ENCODE data around the gene CRYBB3. TPM values are rescaled to one million over a fixed set of nuclear protein-coding genes. Genes with fewer than 3 reads are reported as not detected.

CRYBB3 gene
- total RNA-seq, 1 donor from 2014 or later, result 0.43 TPM

DNA sequence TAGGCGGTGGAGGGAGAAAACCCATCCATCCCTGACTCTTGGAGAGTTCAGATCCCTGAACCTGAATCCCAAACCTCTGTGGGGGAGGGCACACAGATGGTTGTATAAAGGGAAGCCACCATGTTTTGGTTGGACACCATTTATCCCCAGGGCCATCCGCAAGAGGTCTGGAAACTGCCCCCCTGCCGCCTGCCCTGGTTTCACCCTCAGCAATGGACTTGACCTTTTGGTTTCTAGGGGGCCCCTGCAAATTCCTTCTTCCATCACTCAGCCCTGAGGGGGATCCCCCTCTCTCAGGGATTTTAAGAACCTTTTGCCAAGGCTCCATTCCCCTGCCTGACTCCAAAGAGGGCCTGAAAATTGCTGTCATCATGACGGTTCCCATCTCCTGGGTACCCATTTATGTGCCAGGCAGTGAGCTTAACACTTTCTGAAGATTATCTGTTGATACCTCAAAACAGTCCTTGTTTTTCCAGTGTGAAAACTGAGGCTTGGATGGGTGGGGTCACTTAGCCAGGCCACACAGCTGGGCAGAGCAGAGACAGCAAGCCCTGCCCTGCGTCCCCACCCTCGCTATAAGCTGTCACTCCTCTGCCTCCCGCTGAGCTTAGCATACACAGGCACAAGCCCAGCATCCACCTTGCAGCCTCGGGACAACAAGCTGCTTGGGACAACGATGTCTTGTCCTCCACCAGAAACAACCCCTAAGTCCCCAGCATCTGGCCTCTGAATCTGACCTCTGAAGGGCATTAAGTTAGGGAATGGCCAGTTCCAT, 33.2 kb upstream of the CRYBB3 start:
- no peaks in the 10 kb centered on the region for H3K27me3 Mint-ChIP-seq (ENCODE audit: low read depth, unreplicated experiment)
- Histone ChIP-seq H3K4me3 (ENCODE audit: insufficient read depth, low read depth, low read length) (no peak overlapping the region), H3K9ac (ENCODE audit: low read length) (no peak overlapping the region), H3K27ac (ENCODE audit: low read depth, low read length) (no peak overlapping the region), H3K27me3 (ENCODE audit: insufficient read depth, low read length) (no peaks in the 10 kb centered on the region), H3K79me2 (ENCODE audit: insufficient read depth, low read length) (no peaks in the 10 kb centered on the region), H3K9me3 (ENCODE audit: insufficient read depth, low read depth, low read length) (no peaks in the 10 kb centered on the region), H4K20me1 (ENCODE audit: insufficient read depth, low read length) (peaks cover 4% of the 10 kb centered on the region), H3K4me2 (ENCODE audit: low read length) (no peak overlapping the region), H2AFZ (ENCODE audit: low read depth, low read length) (no peak overlapping the region), H3K36me3 (ENCODE audit: insufficient read depth, low read length) (no peaks in the 10 kb centered on the region), H3K4me1 (ENCODE audit: insufficient read depth, low read length) (peaks cover 5% of the 10 kb centered on the region)
- peaks cover 1% of the 10 kb centered on the region for H3K9me3 Mint-ChIP-seq (ENCODE audit: unreplicated experiment)
- no peaks in the 10 kb centered on the region for H3K36me3 Mint-ChIP-seq (ENCODE audit: low read depth, unreplicated experiment)
- H3K4me3 Mint-ChIP-seq (ENCODE audit: unreplicated experiment), result no peak overlapping the region
- DNase-seq (ENCODE audit: low read depth) (no peak), FAIRE-seq (no peak)
- H3K27ac Mint-ChIP-seq (ENCODE audit: unreplicated experiment), result no peak overlapping the region
- peaks cover 11% of the 10 kb centered on the region for H3K4me1 Mint-ChIP-seq (ENCODE audit: low read depth, unreplicated experiment)
- TF ChIP-seq EZH2 (IDR thresholded peaks at IDR 0.05; ENCODE audit: insufficient read depth, low read length), result no peak
- TF ChIP-seq, protein P1, sequence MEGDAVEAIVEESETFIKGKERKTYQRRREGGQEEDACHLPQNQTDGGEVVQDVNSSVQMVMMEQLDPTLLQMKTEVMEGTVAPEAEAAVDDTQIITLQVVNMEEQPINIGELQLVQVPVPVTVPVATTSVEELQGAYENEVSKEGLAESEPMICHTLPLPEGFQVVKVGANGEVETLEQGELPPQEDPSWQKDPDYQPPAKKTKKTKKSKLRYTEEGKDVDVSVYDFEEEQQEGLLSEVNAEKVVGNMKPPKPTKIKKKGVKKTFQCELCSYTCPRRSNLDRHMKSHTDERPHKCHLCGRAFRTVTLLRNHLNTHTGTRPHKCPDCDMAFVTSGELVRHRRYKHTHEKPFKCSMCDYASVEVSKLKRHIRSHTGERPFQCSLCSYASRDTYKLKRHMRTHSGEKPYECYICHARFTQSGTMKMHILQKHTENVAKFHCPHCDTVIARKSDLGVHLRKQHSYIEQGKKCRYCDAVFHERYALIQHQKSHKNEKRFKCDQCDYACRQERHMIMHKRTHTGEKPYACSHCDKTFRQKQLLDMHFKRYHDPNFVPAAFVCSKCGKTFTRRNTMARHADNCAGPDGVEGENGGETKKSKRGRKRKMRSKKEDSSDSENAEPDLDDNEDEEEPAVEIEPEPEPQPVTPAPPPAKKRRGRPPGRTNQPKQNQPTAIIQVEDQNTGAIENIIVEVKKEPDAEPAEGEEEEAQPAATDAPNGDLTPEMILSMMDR (IDR thresholded peaks at IDR 0.05; ENCODE audit: insufficient read depth, low read depth, low read length), result no peak

DNA sequence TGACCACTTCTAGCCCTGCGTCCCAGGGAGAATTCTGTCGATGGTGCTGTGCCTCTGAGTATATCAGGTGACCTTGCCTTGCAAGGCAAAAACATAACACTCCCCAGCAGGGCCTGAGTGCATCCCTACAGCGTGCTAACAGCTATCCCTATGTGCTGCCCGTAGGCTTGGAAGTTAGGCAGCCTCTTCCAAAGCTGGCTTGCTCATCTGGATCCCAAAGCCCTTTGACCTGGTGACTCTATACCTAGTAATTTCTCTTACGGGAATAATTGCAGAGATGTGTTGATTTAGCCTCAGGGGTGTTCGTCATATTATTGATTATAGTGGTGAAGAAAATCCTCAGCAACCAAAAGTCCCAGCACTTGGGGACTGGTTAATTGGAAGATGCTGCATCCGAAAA, 32.6 kb upstream of the CRYBB3 start:
- H3K4me1 Mint-ChIP-seq (ENCODE audit: low read depth, unreplicated experiment), result peaks cover 11% of the 10 kb centered on the region
- H3K27ac Mint-ChIP-seq (ENCODE audit: unreplicated experiment), result no peak overlapping the region
- DNase-seq (ENCODE audit: low read depth) (no peak), FAIRE-seq (no peak)
- Histone ChIP-seq H3K9ac (ENCODE audit: low read length) (no peak overlapping the region), H3K36me3 (ENCODE audit: insufficient read depth, low read length) (no peaks in the 10 kb centered on the region), H3K79me2 (ENCODE audit: insufficient read depth, low read length) (no peaks in the 10 kb centered on the region), H4K20me1 (ENCODE audit: insufficient read depth, low read length) (peaks cover 3% of the 10 kb centered on the region), H3K27ac (ENCODE audit: low read depth, low read length) (no peak overlapping the region), H3K4me1 (ENCODE audit: insufficient read depth, low read length) (peaks cover 5% of the 10 kb centered on the region), H3K27me3 (ENCODE audit: insufficient read depth, low read length) (no peaks in the 10 kb centered on the region), H3K9me3 (ENCODE audit: insufficient read depth, low read depth, low read length) (no peaks in the 10 kb centered on the region), H3K4me2 (ENCODE audit: low read length) (no peak overlapping the region), H3K4me3 (ENCODE audit: insufficient read depth, low read depth, low read length) (no peak overlapping the region), H2AFZ (ENCODE audit: low read depth, low read length) (no peak overlapping the region)
- H3K9me3 Mint-ChIP-seq (ENCODE audit: unreplicated experiment), result peaks cover 1% of the 10 kb centered on the region
- H3K27me3 Mint-ChIP-seq (ENCODE audit: low read depth, unreplicated experiment), result no peaks in the 10 kb centered on the region
- TF ChIP-seq, protein P1 (IDR thresholded peaks at IDR 0.05; ENCODE audit: insufficient read depth, low read depth, low read length), result no peak
- TF ChIP-seq EZH2 (IDR thresholded peaks at IDR 0.05; ENCODE audit: insufficient read depth, low read length), result no peak
- no peak overlapping the region for H3K4me3 Mint-ChIP-seq (ENCODE audit: unreplicated experiment)
- H3K36me3 Mint-ChIP-seq (ENCODE audit: low read depth, unreplicated experiment), result no peaks in the 10 kb centered on the region

All from astrocyte (in vitro differentiated cells and primary cell).